Uterus (tissue), 2 donors: Measurements from ENCODE around the gene NRXN2.

Source experiments
- POLR2A ChIP-seq, 2 donors: fragments of 450-650 bp; IDR thresholded peaks; one replicate each; pipeline ENCODE4 v1.6.1; 2016; ENCODE audit warnings: antibody characterized with exemption in 2 of 2, mild to moderate bottlenecking in 1 of 2, moderate library complexity in 1 of 2
- TF ChIP-seq, protein P1 (sequence below), 4 experiments: fragments of 200-600 bp in 2 of 4; fragments of 450-650 bp in 2 of 4; sonication (generic) in 2 of 4; IDR thresholded peaks; one replicate each; pipeline ENCODE4 v1.5.1; 2016 to 2019; ENCODE audit warnings: antibody characterized with exemption in 4 of 4, mild to moderate bottlenecking in 2 of 4, moderate library complexity in 1 of 4

DNA sequence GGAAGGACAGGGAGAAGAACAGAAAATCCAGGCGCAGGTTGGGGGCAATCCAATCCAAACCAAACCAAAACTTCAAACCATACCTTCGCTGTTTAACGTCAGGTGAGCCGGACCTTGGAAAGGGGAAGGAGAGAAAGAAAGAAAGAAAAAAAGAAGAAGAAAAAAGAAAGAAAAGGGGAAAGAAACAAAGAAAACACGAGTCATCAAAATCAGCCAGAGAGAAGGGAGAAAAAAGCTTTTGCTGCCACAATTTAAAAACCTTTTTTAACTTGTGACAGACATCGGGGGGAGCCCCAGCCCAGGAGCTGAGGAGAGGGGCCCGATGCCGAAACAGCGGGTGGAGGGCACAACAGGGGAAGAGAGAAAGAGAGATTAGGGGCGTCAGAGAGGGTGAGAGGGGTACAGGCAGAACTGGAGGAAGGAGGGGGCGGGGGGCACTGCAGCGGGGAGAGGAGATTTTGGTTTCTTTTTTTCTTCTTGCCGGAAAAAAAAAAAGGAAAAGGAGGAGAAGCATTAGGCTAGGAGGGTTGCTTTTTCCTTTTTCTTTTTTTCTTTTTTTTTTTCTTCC is 30.1 kb downstream of the NRXN2 start:
- TF ChIP-seq, protein P1, sequence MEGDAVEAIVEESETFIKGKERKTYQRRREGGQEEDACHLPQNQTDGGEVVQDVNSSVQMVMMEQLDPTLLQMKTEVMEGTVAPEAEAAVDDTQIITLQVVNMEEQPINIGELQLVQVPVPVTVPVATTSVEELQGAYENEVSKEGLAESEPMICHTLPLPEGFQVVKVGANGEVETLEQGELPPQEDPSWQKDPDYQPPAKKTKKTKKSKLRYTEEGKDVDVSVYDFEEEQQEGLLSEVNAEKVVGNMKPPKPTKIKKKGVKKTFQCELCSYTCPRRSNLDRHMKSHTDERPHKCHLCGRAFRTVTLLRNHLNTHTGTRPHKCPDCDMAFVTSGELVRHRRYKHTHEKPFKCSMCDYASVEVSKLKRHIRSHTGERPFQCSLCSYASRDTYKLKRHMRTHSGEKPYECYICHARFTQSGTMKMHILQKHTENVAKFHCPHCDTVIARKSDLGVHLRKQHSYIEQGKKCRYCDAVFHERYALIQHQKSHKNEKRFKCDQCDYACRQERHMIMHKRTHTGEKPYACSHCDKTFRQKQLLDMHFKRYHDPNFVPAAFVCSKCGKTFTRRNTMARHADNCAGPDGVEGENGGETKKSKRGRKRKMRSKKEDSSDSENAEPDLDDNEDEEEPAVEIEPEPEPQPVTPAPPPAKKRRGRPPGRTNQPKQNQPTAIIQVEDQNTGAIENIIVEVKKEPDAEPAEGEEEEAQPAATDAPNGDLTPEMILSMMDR (IDR thresholded peaks at IDR 0.05) = no peak
- no peak for TF ChIP-seq POLR2A (IDR thresholded peaks at IDR 0.05)
